Measurements from ENCODE around the gene MRPL20. TPM values are rescaled to one million over a fixed set of nuclear protein-coding genes. Genes with fewer than 3 reads are reported as not detected.
A peak's percentile ranks its signal among the peaks of the same experiment; 100 is the strongest.
"Not testable (repeated sequence)": the region's sequence is repeated elsewhere in the genome, so short reads cannot be mapped to it uniquely, and the experiment has no call there.

MRPL20 gene
- polyA plus RNA-seq, result 144 TPM

GRCh38 chr1:1406821-1407635, at the start of gene MRPL20:
Gene MRPL20 (minus strand): TSS chr1:1407293. CDS start chr1:1407217, 76 bp downstream.
- Mint-ChIP-seq H3K27me3 (no peaks in the 10 kb centered on the region), H3K27ac (peak within 1 kb of the TSS; percentile 81 to 93 (median 93)), H3K4me3 (peak within 1 kb of the TSS; percentile 90 to 97 (median 94)), H3K4me1 (peaks cover 4 to 19% (median 15%) of the 10 kb centered on the region in 3 donors), H3K9me3 (no peaks in the 10 kb centered on the region), H3K36me3 (peaks cover 7% of the 10 kb centered on the region)

- not testable (repeated sequence) for H3K36me3 Mint-ChIP-seq, H3K4me1 Mint-ChIP-seq, H3K27ac Mint-ChIP-seq, H3K9me3 Mint-ChIP-seq, H3K4me3 Mint-ChIP-seq, H3K27me3 Mint-ChIP-seq
These were observed 49.7 kb upstream of the MRPL20 start for GRCh38 chr1:1456683-1457255.

- not testable (repeated sequence) for H3K27ac Mint-ChIP-seq, H3K4me1 Mint-ChIP-seq, H3K36me3 Mint-ChIP-seq, H3K9me3 Mint-ChIP-seq, H3K27me3 Mint-ChIP-seq, H3K4me3 Mint-ChIP-seq
These were observed 48.8 kb upstream of the MRPL20 start for GRCh38 chr1:1455934-1456333.

GRCh38 chr1:1455366-1455884, 48.3 kb upstream of the MRPL20 start:
- Mint-ChIP-seq H3K4me3 (no peak overlapping the region), H3K4me1 (no peaks in the 10 kb centered on the region), H3K36me3 (no peaks in the 10 kb centered on the region), H3K9me3 (no peaks in the 10 kb centered on the region), H3K27ac (no peak overlapping the region), H3K27me3 (no peaks in the 10 kb centered on the region)

GRCh38 chr1:1454286-1455056, 47.4 kb upstream of the MRPL20 start:
- not testable (repeated sequence) for H3K4me3 Mint-ChIP-seq, H3K4me1 Mint-ChIP-seq, H3K9me3 Mint-ChIP-seq, H3K36me3 Mint-ChIP-seq, H3K27me3 Mint-ChIP-seq, H3K27ac Mint-ChIP-seq

- H3K4me3 Mint-ChIP-seq, result no peak overlapping the region
- H3K4me1 Mint-ChIP-seq, result no peaks in the 10 kb centered on the region
- no peaks in the 10 kb centered on the region for H3K9me3 Mint-ChIP-seq
These were observed 45.8 kb upstream of the MRPL20 start for GRCh38 chr1:1452882-1453281.

GRCh38 chr1:1452365-1452739, 45.3 kb upstream of the MRPL20 start:
- not testable (repeated sequence) for H3K27ac Mint-ChIP-seq, H3K4me1 Mint-ChIP-seq, H3K27me3 Mint-ChIP-seq, H3K9me3 Mint-ChIP-seq, H3K36me3 Mint-ChIP-seq, H3K4me3 Mint-ChIP-seq

More at GRCh38 chr1:1452882-1453281, 45.8 kb upstream of the MRPL20 start:
- H3K27ac Mint-ChIP-seq, result no peak overlapping the region
- H3K27me3 Mint-ChIP-seq, result peaks cover 3% of the 10 kb centered on the region
- no peaks in the 10 kb centered on the region for H3K36me3 Mint-ChIP-seq

GRCh38 chr1:1451696-1452364, 44.7 kb upstream of the MRPL20 start:
- Mint-ChIP-seq H3K27me3 (peaks cover 3% of the 10 kb centered on the region), H3K4me3 (no peak overlapping the region), H3K4me1 (no peaks in the 10 kb centered on the region), H3K36me3 (no peaks in the 10 kb centered on the region), H3K27ac (no peak overlapping the region), H3K9me3 (no peaks in the 10 kb centered on the region)

- not testable (repeated sequence) for H3K36me3 Mint-ChIP-seq, H3K27me3 Mint-ChIP-seq, H3K4me1 Mint-ChIP-seq, H3K27ac Mint-ChIP-seq, H3K4me3 Mint-ChIP-seq, H3K9me3 Mint-ChIP-seq
These were observed 43.5 kb upstream of the MRPL20 start for GRCh38 chr1:1450616-1451015.

- H3K9me3 Mint-ChIP-seq, result no peaks in the 10 kb centered on the region
- no peak within 1 kb of the TSS for H3K27ac Mint-ChIP-seq
- no peaks in the 10 kb centered on the region for H3K4me1 Mint-ChIP-seq
- peaks cover 3% of the 10 kb centered on the region for H3K27me3 Mint-ChIP-seq
- no peaks in the 10 kb centered on the region for H3K36me3 Mint-ChIP-seq
- H3K4me3 Mint-ChIP-seq, result no peak within 1 kb of the TSS
These were observed 42.1 kb upstream of the MRPL20 start, which contains the start of gene ATAD3C for GRCh38 chr1:1449099-1449739. Gene ATAD3C (plus strand): TSS chr1:1449689. CDS start chr1:1450684, 995 bp downstream.

GRCh38 chr1:1446631-1447030, 39.5 kb upstream of the MRPL20 start:
- not testable (repeated sequence) for H3K4me3 Mint-ChIP-seq, H3K9me3 Mint-ChIP-seq, H3K27ac Mint-ChIP-seq, H3K4me1 Mint-ChIP-seq, H3K27me3 Mint-ChIP-seq, H3K36me3 Mint-ChIP-seq

- Mint-ChIP-seq H3K27ac (no peak overlapping the region), H3K4me1 (peaks cover 0 to 2% (median 0%) of the 10 kb centered on the region in 3 donors), H3K9me3 (no peaks in the 10 kb centered on the region), H3K27me3 (peaks cover 11% of the 10 kb centered on the region), H3K36me3 (no peaks in the 10 kb centered on the region), H3K4me3 (no peak overlapping the region)
These were observed 35.1 kb upstream of the MRPL20 start for GRCh38 chr1:1442069-1442770.

- H3K9me3 Mint-ChIP-seq, result no peaks in the 10 kb centered on the region
- H3K4me3 Mint-ChIP-seq, result no peak overlapping the region
- peaks cover 0 to 2% (median 0%) of the 10 kb centered on the region in 3 donors for H3K4me1 Mint-ChIP-seq
- peaks cover 11% of the 10 kb centered on the region for H3K27me3 Mint-ChIP-seq
- H3K27ac Mint-ChIP-seq, result no peak overlapping the region
- H3K36me3 Mint-ChIP-seq, result no peaks in the 10 kb centered on the region
These were observed 34.2 kb upstream of the MRPL20 start for GRCh38 chr1:1441002-1441888.
